HT-29 (cell line): Measurements from ENCODE around the gene ZNF808. TPM values are rescaled to one million over a fixed set of nuclear protein-coding genes. Genes with fewer than 3 reads are reported as not detected.
"Not testable (repeated sequence)": the region's sequence is repeated elsewhere in the genome, so short reads cannot be mapped to it uniquely, and the experiment has no call there.

ENCODE experiments used
- DNase-seq: peaks from one replicate; pipeline ENCODE4 v3.0.0-alpha.2; 2015; ENCODE audit warnings: low spot score
- total RNA-seq: library from RNA; depleted of rRNA; stranded (reverse); fragments of >200 nt; shearing (Covaris generic); gene quantifications from 2 replicates; pipeline ENCODE4 v1.2.3, GENCODE V29; 2014; rRNA removed

ZNF808 gene
- 1.8 and 2.1 TPM in 2 replicates for total RNA-seq

- peak; percentile 81 for DNase-seq
These were observed at the start of gene ZNF808 for GRCh38 chr19:52527134-52527955. ZNF808 (plus strand) TSS chr19:52527668; CDS start chr19:52543285, 15,617 bp downstream.

GRCh38 chr19:52484111-52484743, 43.2 kb upstream of the ZNF808 start:
- not testable (repeated sequence) for DNase-seq

GRCh38 chr19:52485064-52485463, 42.4 kb upstream of the ZNF808 start:
- DNase-seq = not testable (repeated sequence)

- not testable (repeated sequence) for DNase-seq
These were observed 41.8 kb upstream of the ZNF808 start for GRCh38 chr19:52485561-52486240.

- DNase-seq = no peak
These were observed 35.1 kb upstream of the ZNF808 start for GRCh38 chr19:52492201-52492993.

GRCh38 chr19:52492994-52493470, 34.4 kb upstream of the ZNF808 start:
- no peak for DNase-seq

- no peak for DNase-seq
These were observed 33.0 kb upstream of the ZNF808 start for GRCh38 chr19:52494518-52494917.

- DNase-seq = no peak
These were observed 28.9 kb upstream of the ZNF808 start for GRCh38 chr19:52498571-52498970.

GRCh38 chr19:52500474-52500873, 27.0 kb upstream of the ZNF808 start:
- DNase-seq = not testable (repeated sequence)

- DNase-seq = not testable (repeated sequence)
These were observed 26.5 kb upstream of the ZNF808 start for GRCh38 chr19:52500991-52501390.

GRCh38 chr19:52507266-52507665, 20.2 kb upstream of the ZNF808 start:
- no peak for DNase-seq

GRCh38 chr19:52516191-52516590, 11.3 kb upstream of the ZNF808 start:
- DNase-seq = no peak

- DNase-seq = no peak
These were observed 8.8 kb upstream of the ZNF808 start for GRCh38 chr19:52518646-52519045.

- DNase-seq = not testable (repeated sequence)
These were observed 8.3 kb upstream of the ZNF808 start for GRCh38 chr19:52519175-52519574.

- no peak for DNase-seq
These were observed 7.5 kb upstream of the ZNF808 start for GRCh38 chr19:52520013-52520412.

- DNase-seq = no peak
These were observed 4.9 kb upstream of the ZNF808 start for GRCh38 chr19:52522551-52522950.

GRCh38 chr19:52524086-52524485, 3.4 kb upstream of the ZNF808 start:
- no peak for DNase-seq

- peak; percentile 4 for DNase-seq
These were observed 486 bp downstream of the ZNF808 start for GRCh38 chr19:52527956-52528351.

- no peak for DNase-seq
These were observed 5.0 kb downstream of the ZNF808 start for GRCh38 chr19:52532480-52532879.

- DNase-seq = no peak
These were observed 6.4 kb downstream of the ZNF808 start for GRCh38 chr19:52533901-52534300.

GRCh38 chr19:52535385-52535770, 7.9 kb downstream of the ZNF808 start:
- DNase-seq = not testable (repeated sequence)
